GM23338 (cell line): ENCODE data around the gene SUCNR1. TPM values are rescaled to one million over a fixed set of nuclear protein-coding genes. Genes with fewer than 3 reads are reported as not detected.

Source experiments
- ATAC-seq: fragments of 200-7000 bp; cut with Tn5 transposase; 3 replicates; pipeline ENCODE4 v1.9.1; 2020
- DNase-seq: peaks from one replicate; pipeline ENCODE4 v3.0.0-alpha.2; 2015; ENCODE audit warnings: low spot score
- H2AFZ ChIP-seq: fragments of 200-600 bp; sonication (generic); 2 replicates; pipeline ENCODE4 v1.8.0; 2016; ENCODE audit warnings: antibody characterized with exemption, mild to moderate bottlenecking, moderate library complexity
- H3F3A ChIP-seq: fragments of 200-600 bp; sonication (generic); replicated peaks from 2 replicates; pipeline ENCODE4 v1.8.0; 2017; ENCODE audit warnings: antibody characterized with exemption, mixed run types, low read depth
- H3K27ac ChIP-seq: fragments of 200-600 bp; sonication (generic); 2 replicates; pipeline ENCODE4 v1.6.1; 2016; ENCODE audit warnings: low read depth
- H3K27me3 ChIP-seq: fragments of 200-600 bp; sonication (generic); 2 replicates; pipeline ENCODE4 v1.8.0; 2016; ENCODE audit warnings: mild to moderate bottlenecking, mixed run types, moderate library complexity; ENCODE audit not compliant: insufficient read depth
- H3K36me3 ChIP-seq: fragments of 200-600 bp; sonication (generic); 2 replicates; pipeline ENCODE4 v1.8.0; 2016; ENCODE audit warnings: mild to moderate bottlenecking; ENCODE audit not compliant: insufficient read depth
- H3K4me1 ChIP-seq: fragments of 200-600 bp; sonication (generic); 2 replicates; pipeline ENCODE4 v1.8.0; 2016; ENCODE audit warnings: mild to moderate bottlenecking, moderate library complexity; ENCODE audit not compliant: insufficient read depth
- H3K4me2 ChIP-seq: fragments of 200-600 bp; sonication (generic); 2 replicates; pipeline ENCODE4 v1.7.1; 2017; ENCODE audit warnings: mixed run types
- H3K4me3 ChIP-seq: fragments of 200-600 bp; sonication (generic); 2 replicates; pipeline ENCODE4 v1.6.1; 2016; ENCODE audit warnings: mixed run types
- H3K79me2 ChIP-seq: fragments of 200-600 bp; sonication (generic); replicated peaks from 2 replicates; pipeline ENCODE4 v1.8.0; 2017; ENCODE audit warnings: mild to moderate bottlenecking; ENCODE audit not compliant: insufficient read depth
- H3K9me2 ChIP-seq: fragments of 200-600 bp; sonication (generic); 2 replicates; pipeline ENCODE4 v1.8.0; 2017; ENCODE audit not compliant: insufficient read depth
- H4K20me1 ChIP-seq: fragments of 200-600 bp; sonication (generic); replicated peaks from 2 replicates; pipeline ENCODE4 v1.8.0; 2017; ENCODE audit warnings: mild to moderate bottlenecking; ENCODE audit not compliant: insufficient read depth
- H3K27ac Mint-ChIP-seq: 2 replicates; pipeline ENCODE4 v1.8.0; 2020; ENCODE audit warnings: inconsistent platforms, mild to moderate bottlenecking, moderate library complexity, mixed read lengths
- H3K27me3 Mint-ChIP-seq: 3 replicates; pipeline ENCODE4 v1.8.0; 2022; ENCODE audit warnings: low read depth, mild to moderate bottlenecking, moderate library complexity, mixed read lengths, inconsistent platforms; ENCODE audit not compliant: insufficient read depth, poor library complexity
- H3K36me3 Mint-ChIP-seq: 3 replicates; pipeline ENCODE4 v1.8.0; 2021; ENCODE audit warnings: low read depth, mild to moderate bottlenecking, inconsistent platforms, moderate library complexity, mixed read lengths
- H3K4me1 Mint-ChIP-seq: 3 replicates; pipeline ENCODE4 v1.8.0; 2020; ENCODE audit warnings: mild to moderate bottlenecking, inconsistent platforms, mixed read lengths
- H3K4me3 Mint-ChIP-seq: 3 replicates; pipeline ENCODE4 v1.8.0; 2021; ENCODE audit warnings: moderate library complexity, mild to moderate bottlenecking, inconsistent platforms, mixed read lengths
- H3K9me3 Mint-ChIP-seq: 3 replicates; pipeline ENCODE4 v1.8.0; 2020; ENCODE audit warnings: moderate library complexity, mild to moderate bottlenecking, inconsistent platforms, mixed read lengths
- CREB1 ChIP-seq: fragments of 250-450 bp; sonication (Bioruptor Pico); IDR thresholded peaks from 2 replicates; pipeline ENCODE4 v1.5.0; 2020; ENCODE audit warnings: low read depth, mild to moderate bottlenecking, moderate library complexity
- EZH2 ChIP-seq: fragments of 200-600 bp; sonication (generic); IDR thresholded peaks from one replicate; pipeline ENCODE4 v1.8.0; 2017; ENCODE audit warnings: antibody characterized with exemption, mild to moderate bottlenecking, low read depth; ENCODE audit not compliant: unreplicated experiment
- EZH2phosphoT487 ChIP-seq: fragments of 200-600 bp; sonication (generic); IDR thresholded peaks from one replicate; pipeline ENCODE4 v1.8.1; 2018; ENCODE audit warnings: antibody characterized with exemption; ENCODE audit not compliant: unreplicated experiment
- JUNB ChIP-seq: IDR thresholded peaks from one replicate; pipeline ENCODE4 v1.6.1; 2016; ENCODE audit warnings: antibody characterized with exemption; ENCODE audit not compliant: unreplicated experiment
- POLR2AphosphoS5 ChIP-seq: IDR thresholded peaks from 2 replicates; pipeline ENCODE4 v1.6.1; 2016; ENCODE audit warnings: antibody characterized with exemption, low read depth
- STAT1 ChIP-seq: IDR thresholded peaks from one replicate; pipeline ENCODE4 v1.6.1; 2016; ENCODE audit warnings: antibody characterized with exemption; ENCODE audit not compliant: unreplicated experiment
- ZNF331 ChIP-seq: fragments of 250-450 bp; sonication (Bioruptor Pico); IDR thresholded peaks from 2 replicates; pipeline ENCODE4 v1.5.0; 2020; ENCODE audit warnings: low read depth, mild to moderate bottlenecking, moderate library complexity
- polyA plus RNA-seq: library from polyadenylated mRNA; unstranded; fragments of >200 nt; fragmentation: Nextera tagmentation; extraction: Ambion mirVana; gene quantifications from 2 replicates; pipeline ENCODE4 v1.2.1, GENCODE V29; 2016
- total RNA-seq: library from RNA; depleted of rRNA; stranded (reverse); fragments of >200 nt; shearing (Covaris generic); gene quantifications from 2 replicates; pipeline ENCODE4 v1.2.3, GENCODE V29; 2014
- TF ChIP-seq, protein P1 (sequence below): IDR thresholded peaks from one replicate; pipeline ENCODE4 v1.6.1; 2018; ENCODE audit warnings: antibody characterized with exemption; ENCODE audit not compliant: unreplicated experiment
- TF ChIP-seq, protein P2 (sequence below): IDR thresholded peaks from 2 replicates; pipeline ENCODE4 v1.6.1; 2016; ENCODE audit warnings: antibody characterized with exemption

Gene SUCNR1
- total and polyA plus RNA-seq, 2 experiments from 2014 or later = not detected

DNA sequence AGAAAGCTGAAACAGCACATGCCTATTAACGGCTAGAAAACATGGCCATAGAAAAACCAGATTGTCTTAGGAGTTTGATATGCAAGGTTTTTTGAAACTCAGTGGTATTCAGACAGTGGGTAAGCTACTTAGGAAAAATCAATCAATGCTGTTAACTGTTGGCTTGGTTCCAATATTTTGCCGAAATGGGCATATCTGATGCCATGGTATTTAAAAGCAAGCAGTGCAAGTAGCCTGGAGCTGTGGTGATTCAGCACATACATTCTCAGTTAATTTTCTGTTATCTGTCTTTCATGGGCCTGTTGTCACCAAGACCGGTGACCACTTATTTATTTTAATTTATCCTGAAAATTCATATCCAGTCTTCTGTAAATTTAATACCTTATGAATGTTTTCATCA lies 17.3 kb upstream of the SUCNR1 start (continued):
- TF ChIP-seq STAT1 (no peak), CREB1 (CRISPR knock-in tag) (no peak)

DNA sequence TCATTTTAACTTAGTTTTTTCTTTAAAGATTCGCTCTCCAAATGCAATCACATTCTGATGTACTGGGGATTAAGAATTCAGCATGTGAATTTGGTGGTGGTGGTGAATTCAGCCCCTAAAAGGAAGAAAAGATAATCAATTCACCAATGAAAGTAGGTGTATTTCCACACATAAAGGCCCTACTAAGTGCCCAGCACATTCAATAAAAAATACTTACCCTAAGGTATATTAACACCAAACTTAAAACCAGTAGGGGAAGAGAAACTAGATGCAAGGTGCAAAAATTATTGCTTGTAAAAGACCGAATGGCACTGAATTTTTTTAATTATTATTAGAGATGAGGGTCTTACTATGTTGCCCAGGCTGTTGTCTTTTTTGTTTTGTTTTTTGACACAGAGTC lies 16.8 kb upstream of the SUCNR1 start:
- H3K4me1 ChIP-seq = no peaks in the 10 kb centered on the region
- Mint-ChIP-seq H3K4me1 (no peaks in the 10 kb centered on the region; the same call in 2 of the 3 replicates), H3K4me3 (no peak overlapping the region), H3K27me3 (no peaks in the 10 kb centered on the region), H3K9me3 (peaks cover 2% of the 10 kb centered on the region; the same call in 2 of the 3 replicates), H3K27ac (no peak overlapping the region), H3K36me3 (peaks cover 2% of the 10 kb centered on the region; the same call in 1 of the 3 replicates)
- no peak overlapping the region for H3K27ac ChIP-seq
- H3K27me3 ChIP-seq = no peaks in the 10 kb centered on the region
- DNase-seq = no peak
- no peaks in the 10 kb centered on the region for H4K20me1 ChIP-seq
- TF ChIP-seq JUNB = no peak
- H3F3A ChIP-seq = no peaks in the 10 kb centered on the region
- no peak for ATAC-seq
- H3K4me2 ChIP-seq = no peak overlapping the region
- peaks cover 4% of the 10 kb centered on the region; the same call in 1 of the 2 replicates for H3K9me2 ChIP-seq
- peak overlapping the region; percentile 52; the same call in 1 of the 2 replicates for H2AFZ ChIP-seq
- H3K79me2 ChIP-seq = no peaks in the 10 kb centered on the region
- no peaks in the 10 kb centered on the region for H3K36me3 ChIP-seq
- no peak overlapping the region for H3K4me3 ChIP-seq

DNA sequence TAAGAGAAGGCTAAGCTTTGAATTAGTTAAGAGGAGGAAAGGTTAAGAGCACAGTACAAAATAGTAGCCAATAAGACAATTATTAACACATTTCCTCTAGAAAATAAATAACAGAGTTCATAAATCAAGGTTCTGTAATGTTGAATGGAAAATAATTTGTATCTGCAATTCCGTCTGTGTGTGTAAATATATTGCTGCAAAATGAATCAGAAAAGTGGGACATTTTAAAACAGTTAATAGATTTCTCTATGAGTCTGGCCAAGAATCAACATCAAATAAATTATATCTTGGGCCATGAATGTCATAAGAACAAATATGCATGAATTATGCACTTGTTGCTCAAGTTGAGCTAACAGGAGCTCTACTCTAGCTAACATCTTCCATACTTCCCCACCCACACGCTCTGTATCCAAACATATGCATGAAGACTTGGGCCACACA lies 14.2 kb upstream of the SUCNR1 start:
- no peaks in the 10 kb centered on the region for H3K4me1 ChIP-seq
- no peak overlapping the region for H3K4me2 ChIP-seq
- H3F3A ChIP-seq = no peaks in the 10 kb centered on the region
- no peaks in the 10 kb centered on the region for H3K27me3 ChIP-seq
- H3K4me1 Mint-ChIP-seq = no peaks in the 10 kb centered on the region
- no peaks in the 10 kb centered on the region for H3K9me2 ChIP-seq
- no peaks in the 10 kb centered on the region for H4K20me1 ChIP-seq
- H3K79me2 ChIP-seq = no peaks in the 10 kb centered on the region
- H3K9me3 Mint-ChIP-seq = no peaks in the 10 kb centered on the region
- H3K36me3 ChIP-seq = no peaks in the 10 kb centered on the region
- H3K27me3 Mint-ChIP-seq = no peaks in the 10 kb centered on the region
- H3K4me3 Mint-ChIP-seq = no peak overlapping the region
- TF ChIP-seq EZH2phosphoT487 = no peak
- TF ChIP-seq, protein P1, sequence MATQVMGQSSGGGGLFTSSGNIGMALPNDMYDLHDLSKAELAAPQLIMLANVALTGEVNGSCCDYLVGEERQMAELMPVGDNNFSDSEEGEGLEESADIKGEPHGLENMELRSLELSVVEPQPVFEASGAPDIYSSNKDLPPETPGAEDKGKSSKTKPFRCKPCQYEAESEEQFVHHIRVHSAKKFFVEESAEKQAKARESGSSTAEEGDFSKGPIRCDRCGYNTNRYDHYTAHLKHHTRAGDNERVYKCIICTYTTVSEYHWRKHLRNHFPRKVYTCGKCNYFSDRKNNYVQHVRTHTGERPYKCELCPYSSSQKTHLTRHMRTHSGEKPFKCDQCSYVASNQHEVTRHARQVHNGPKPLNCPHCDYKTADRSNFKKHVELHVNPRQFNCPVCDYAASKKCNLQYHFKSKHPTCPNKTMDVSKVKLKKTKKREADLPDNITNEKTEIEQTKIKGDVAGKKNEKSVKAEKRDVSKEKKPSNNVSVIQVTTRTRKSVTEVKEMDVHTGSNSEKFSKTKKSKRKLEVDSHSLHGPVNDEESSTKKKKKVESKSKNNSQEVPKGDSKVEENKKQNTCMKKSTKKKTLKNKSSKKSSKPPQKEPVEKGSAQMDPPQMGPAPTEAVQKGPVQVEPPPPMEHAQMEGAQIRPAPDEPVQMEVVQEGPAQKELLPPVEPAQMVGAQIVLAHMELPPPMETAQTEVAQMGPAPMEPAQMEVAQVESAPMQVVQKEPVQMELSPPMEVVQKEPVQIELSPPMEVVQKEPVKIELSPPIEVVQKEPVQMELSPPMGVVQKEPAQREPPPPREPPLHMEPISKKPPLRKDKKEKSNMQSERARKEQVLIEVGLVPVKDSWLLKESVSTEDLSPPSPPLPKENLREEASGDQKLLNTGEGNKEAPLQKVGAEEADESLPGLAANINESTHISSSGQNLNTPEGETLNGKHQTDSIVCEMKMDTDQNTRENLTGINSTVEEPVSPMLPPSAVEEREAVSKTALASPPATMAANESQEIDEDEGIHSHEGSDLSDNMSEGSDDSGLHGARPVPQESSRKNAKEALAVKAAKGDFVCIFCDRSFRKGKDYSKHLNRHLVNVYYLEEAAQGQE = no peak
- no peak for TF ChIP-seq ZNF331 (CRISPR knock-in tag)
- TF ChIP-seq, protein P2, sequence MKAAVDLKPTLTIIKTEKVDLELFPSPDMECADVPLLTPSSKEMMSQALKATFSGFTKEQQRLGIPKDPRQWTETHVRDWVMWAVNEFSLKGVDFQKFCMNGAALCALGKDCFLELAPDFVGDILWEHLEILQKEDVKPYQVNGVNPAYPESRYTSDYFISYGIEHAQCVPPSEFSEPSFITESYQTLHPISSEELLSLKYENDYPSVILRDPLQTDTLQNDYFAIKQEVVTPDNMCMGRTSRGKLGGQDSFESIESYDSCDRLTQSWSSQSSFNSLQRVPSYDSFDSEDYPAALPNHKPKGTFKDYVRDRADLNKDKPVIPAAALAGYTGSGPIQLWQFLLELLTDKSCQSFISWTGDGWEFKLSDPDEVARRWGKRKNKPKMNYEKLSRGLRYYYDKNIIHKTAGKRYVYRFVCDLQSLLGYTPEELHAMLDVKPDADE = no peak
- TF ChIP-seq EZH2 = no peak
- no peak for TF ChIP-seq POLR2AphosphoS5
- no peak overlapping the region for H3K27ac Mint-ChIP-seq
- no peak overlapping the region for H2AFZ ChIP-seq
- no peak overlapping the region for H3K4me3 ChIP-seq
- H3K36me3 Mint-ChIP-seq = no peaks in the 10 kb centered on the region
- no peak overlapping the region for H3K27ac ChIP-seq
- DNase-seq (no peak), ATAC-seq (no peak)
